ENCODE results near the gene REXO4. TPM values are rescaled to one million over a fixed set of nuclear protein-coding genes. Genes with fewer than 3 reads are reported as not detected.

Gene REXO4
- total and polyA plus RNA-seq, 9 of the 15 experiments (the other 6 are each of a cell fraction or from before 2014, with no cell fraction given): 3.4 to 72.9 (median 31.1) TPM

GRCh38 chr9:133459476-133460404 lies 41.9 kb upstream of the REXO4 start, which contains the start of gene CACFD1 (continued):
- TF ChIP-seq GATAD2B (IDR thresholded peaks at IDR 0.05; ENCODE audit: borderline replicate concordance): no peak
- no peak for TF ChIP-seq ZZZ3 (IDR thresholded peaks at IDR 0.05)
- TF ChIP-seq ZNF224 (CRISPR knock-in tag; IDR thresholded peaks at IDR 0.05): no peak
- TF ChIP-seq CBX2 (IDR thresholded peaks at IDR 0.05; ENCODE audit: insufficient read depth, low read length, poor library complexity, severe bottlenecking): no peak
- no peak for TF ChIP-seq ILK (tag; IDR thresholded peaks at IDR 0.05; ENCODE audit: borderline replicate concordance, low read depth)
- TF ChIP-seq MECOM (CRISPR knock-in tag; IDR thresholded peaks at IDR 0.05): no peak
- TF ChIP-seq, protein P1, sequence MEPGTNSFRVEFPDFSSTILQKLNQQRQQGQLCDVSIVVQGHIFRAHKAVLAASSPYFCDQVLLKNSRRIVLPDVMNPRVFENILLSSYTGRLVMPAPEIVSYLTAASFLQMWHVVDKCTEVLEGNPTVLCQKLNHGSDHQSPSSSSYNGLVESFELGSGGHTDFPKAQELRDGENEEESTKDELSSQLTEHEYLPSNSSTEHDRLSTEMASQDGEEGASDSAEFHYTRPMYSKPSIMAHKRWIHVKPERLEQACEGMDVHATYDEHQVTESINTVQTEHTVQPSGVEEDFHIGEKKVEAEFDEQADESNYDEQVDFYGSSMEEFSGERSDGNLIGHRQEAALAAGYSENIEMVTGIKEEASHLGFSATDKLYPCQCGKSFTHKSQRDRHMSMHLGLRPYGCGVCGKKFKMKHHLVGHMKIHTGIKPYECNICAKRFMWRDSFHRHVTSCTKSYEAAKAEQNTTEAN (CRISPR knock-in tag; IDR thresholded peaks at IDR 0.05): no peak
- no peak for TF ChIP-seq TAF7 (tag; IDR thresholded peaks at IDR 0.05)
- peak; percentile 46; the same call in 1 of the 2 replicates for TF ChIP-seq GATAD2A (IDR thresholded peaks at IDR 0.05)
- TF ChIP-seq EZH2 (IDR thresholded peaks at IDR 0.05; ENCODE audit: borderline replicate concordance, low read depth, low read length): no peak
- no peak for TF ChIP-seq ZNF146 (CRISPR knock-in tag; IDR thresholded peaks at IDR 0.05; ENCODE audit: unreplicated experiment)
- no peak for TF ChIP-seq RBM14 (IDR thresholded peaks at IDR 0.05; ENCODE audit: borderline replicate concordance, insufficient read depth, low read depth, low read length)
- no peak for TF ChIP-seq CCNT2 (IDR thresholded peaks at IDR 0.05; ENCODE audit: borderline replicate concordance, extremely low read depth, insufficient read length, low read depth, low read length)
- TF ChIP-seq RBM15 (IDR thresholded peaks at IDR 0.05; ENCODE audit: insufficient read depth, low read length): no peak
- no peak for TF ChIP-seq HIVEP1 (CRISPR knock-in tag; IDR thresholded peaks at IDR 0.05)
- TF ChIP-seq, protein P2, sequence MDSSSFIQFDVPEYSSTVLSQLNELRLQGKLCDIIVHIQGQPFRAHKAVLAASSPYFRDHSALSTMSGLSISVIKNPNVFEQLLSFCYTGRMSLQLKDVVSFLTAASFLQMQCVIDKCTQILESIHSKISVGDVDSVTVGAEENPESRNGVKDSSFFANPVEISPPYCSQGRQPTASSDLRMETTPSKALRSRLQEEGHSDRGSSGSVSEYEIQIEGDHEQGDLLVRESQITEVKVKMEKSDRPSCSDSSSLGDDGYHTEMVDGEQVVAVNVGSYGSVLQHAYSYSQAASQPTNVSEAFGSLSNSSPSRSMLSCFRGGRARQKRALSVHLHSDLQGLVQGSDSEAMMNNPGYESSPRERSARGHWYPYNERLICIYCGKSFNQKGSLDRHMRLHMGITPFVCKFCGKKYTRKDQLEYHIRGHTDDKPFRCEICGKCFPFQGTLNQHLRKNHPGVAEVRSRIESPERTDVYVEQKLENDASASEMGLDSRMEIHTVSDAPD (CRISPR knock-in tag; IDR thresholded peaks at IDR 0.05): no peak
- TF ChIP-seq ZNF408 (CRISPR knock-in tag; IDR thresholded peaks at IDR 0.05; ENCODE audit: low read depth): no peak
- TF ChIP-seq SRSF9 (IDR thresholded peaks at IDR 0.05; ENCODE audit: borderline replicate concordance, low read depth, low read length): no peak
- TF ChIP-seq SIN3A (IDR thresholded peaks at IDR 0.05; ENCODE audit: borderline replicate concordance in 2 of 2, control insufficient read depth in 1 of 2, low read depth in 2 of 2, low read length in 2 of 2): peak in 1 of 2 experiments; percentile 55; a peak in 1 of 4 replicates
- no peak; the same call in 1 of the 2 replicates for TF ChIP-seq ILF3 (IDR thresholded peaks at IDR 0.05; ENCODE audit: borderline replicate concordance)
- TF ChIP-seq HNRNPH1 (optimal IDR thresholded peaks at IDR 0.05; ENCODE audit: low read depth, low read length): no peak
- TF ChIP-seq ZNF57 (CRISPR knock-in tag; IDR thresholded peaks at IDR 0.05): no peak
- no peak for TF ChIP-seq FOXA1 (IDR thresholded peaks at IDR 0.05; ENCODE audit: borderline replicate concordance)
- TF ChIP-seq CHD4 (IDR thresholded peaks at IDR 0.05; ENCODE audit: insufficient read depth, insufficient replicate concordance, low read depth, low read length, poor library complexity, severe bottlenecking): no peak
